GM18502 (cell line): ENCODE results near the gene NOS3.
A peak's percentile ranks its signal among the peaks of the same experiment; 100 is the strongest.

Experiments
- ATAC-seq: cut with Tn5 transposase; IDR thresholded peaks from one replicate; pipeline ENCODE4 v1.9.1; 2021; ENCODE audit warnings: mild to moderate bottlenecking; ENCODE audit not compliant: unreplicated experiment, poor library complexity

Gene NOS3

DNA sequence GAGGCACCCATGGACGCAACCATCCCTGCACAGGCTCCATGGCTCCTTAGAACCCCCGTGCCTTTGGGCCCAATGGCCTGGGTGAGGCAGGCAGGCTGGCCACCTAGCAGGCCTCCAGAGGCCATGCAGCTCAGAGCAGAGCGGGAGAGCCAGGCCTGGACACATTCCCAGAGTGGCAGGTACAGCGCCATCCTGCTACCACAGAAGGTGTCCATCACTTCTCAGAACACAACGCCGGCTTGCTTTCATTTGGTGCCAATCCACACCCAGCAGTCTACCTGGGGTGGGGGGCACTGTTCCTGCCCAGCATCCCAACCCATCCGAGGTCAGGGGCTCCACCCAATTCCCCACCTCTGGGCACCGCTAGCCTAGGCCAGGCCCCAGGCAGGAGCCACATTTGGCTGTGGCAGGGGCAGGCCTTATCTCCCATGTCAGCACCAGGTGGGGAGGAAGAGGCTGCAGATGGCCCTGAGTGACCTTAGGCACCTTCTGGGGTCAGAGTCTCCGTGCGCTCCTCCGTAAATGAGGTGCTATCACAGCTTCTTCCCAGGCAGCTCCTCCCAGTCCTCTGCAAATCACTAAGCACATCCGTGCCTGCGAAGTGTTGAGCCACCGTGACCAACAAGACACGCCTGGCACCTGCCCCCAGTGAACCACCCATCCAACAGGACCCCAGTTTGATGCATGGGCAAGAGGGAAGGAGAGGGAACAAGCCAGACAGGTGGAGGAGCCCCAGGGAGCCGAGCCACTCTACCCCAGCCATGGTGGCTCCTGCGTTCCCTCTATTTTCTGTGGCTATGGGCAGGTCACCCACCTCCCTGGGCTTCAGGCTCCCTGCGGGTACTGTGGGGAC lies 26.9 kb upstream of the NOS3 start:
- ATAC-seq = no peak

GRCh38 chr7:150964593-150965111 lies 26.2 kb upstream of the NOS3 start:
- ATAC-seq = no peak

- no peak for ATAC-seq
These were observed 25.5 kb upstream of the NOS3 start for GRCh38 chr7:150965273-150965830.

- ATAC-seq = no peak
These were observed 24.8 kb upstream of the NOS3 start for GRCh38 chr7:150966002-150966401.

DNA sequence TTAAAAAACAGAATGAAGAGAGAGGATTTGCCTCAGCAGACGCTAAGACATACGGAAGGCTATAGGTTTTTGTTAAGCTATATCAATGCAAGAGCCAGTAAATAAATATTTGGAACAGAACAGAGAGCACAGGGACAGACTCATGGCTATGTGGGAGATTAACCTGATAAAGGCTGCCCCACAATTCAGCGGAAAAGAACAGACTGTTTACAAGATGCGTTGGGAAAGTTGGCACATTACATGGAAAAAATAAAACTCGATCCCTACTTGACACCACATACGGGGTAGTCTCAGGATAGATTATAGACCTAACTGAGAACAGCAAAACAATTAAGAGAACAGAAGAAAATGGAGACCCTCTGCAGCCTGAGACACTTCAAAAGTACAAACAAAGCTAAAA lies 23.5 kb upstream of the NOS3 start:
- ATAC-seq = no peak

GRCh38 chr7:150968056-150968733 lies 22.6 kb upstream of the NOS3 start:
- ATAC-seq = no peak

DNA sequence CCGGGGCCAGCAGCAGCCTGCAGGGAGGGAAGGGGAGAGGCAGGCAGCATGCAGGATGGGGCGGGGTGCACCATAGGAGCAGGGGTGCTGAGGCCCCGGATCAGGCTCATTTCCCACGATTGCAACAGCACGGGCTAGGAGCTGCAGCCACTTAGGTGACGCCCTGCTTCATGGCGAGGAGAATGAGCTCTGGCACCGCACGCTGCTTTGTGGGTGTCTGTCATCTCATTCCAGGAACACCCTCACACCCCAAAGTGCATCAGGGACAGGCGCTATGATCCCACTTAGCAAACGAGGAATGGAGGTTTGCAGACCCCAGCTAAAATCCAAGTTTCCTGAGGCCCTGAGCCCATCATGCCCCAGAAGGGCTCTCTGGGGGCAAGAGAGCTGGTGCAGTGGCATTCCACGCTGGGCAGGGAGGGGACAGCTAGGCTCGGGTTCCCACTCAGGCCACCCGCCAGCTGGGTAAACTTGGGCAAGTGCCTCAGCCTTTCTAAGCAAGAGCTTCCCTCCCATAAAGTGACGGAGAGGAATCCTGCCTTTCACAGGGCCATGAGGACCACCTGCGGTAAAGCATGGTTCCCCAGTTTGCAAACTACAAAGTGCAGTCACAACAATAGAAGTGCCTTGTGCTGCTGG lies 22.0 kb upstream of the NOS3 start:
- ATAC-seq = no peak

DNA sequence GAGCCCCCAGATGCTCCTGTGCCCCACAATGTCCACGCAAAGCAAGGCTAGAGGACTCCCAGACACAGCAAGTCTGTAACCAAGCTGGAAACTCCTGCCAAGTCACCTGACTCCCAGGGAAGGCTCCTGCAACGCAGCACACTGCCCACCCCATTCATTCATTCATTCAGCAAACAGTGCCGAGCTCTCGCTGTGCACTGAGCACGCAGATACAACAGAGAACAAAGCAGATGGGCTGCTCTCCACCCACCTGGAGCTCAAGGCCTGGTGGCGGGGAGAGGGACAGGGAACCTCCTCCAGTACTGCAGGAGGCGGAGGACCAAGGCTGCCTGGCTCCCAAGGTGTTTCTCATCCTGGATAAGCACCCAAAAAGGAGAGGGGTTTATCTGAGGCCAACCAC lies 21.3 kb upstream of the NOS3 start:
- ATAC-seq = no peak

- no peak for ATAC-seq
These were observed 20.4 kb upstream of the NOS3 start for GRCh38 chr7:150970424-150970823.

- no peak for ATAC-seq
These were observed 19.4 kb upstream of the NOS3 start for GRCh38 chr7:150971242-150972022.

DNA sequence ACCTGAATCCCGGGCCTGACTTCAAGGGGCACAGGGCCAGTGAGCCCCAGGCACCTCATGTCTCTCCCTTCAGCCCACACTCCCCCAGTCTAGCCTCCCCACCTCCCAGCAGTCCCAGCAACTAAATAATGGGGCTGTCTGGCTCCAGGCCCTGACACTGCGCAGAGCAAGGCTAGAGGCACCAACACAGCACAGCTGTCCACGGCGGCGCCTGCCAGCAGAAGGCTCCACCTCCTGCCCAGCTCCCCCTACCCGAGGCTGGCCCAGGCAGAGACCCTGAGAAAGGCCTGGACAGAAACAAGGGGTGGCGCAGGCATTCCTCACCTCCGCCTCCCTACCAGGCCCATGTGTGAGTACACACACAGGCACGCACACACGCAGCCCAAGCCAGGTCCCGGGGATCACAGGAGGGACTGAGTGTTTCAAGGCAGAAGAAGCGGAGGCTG lies 18.8 kb upstream of the NOS3 start:
- ATAC-seq = no peak

DNA sequence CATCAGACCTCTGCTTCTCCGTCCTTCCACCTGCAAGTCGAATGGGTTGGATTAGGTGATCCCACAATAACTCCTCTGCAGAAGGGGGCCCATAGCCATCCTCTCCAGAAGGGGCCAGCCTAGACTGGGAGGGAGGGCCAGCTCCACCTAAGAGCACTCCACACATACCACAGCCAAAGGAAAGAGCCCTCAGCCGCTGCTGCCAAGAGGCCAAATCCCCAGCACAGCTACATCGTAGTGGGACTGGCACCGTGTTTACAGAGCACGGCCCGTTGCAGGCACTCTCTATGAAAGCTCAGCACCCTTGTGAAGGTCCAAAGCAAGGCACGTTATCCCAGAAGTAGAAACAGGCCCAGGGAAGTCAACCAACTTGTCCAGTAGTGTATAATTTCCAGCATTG lies 18.1 kb upstream of the NOS3 start:
- ATAC-seq = no peak

GRCh38 chr7:150973571-150974451 lies 17.0 kb upstream of the NOS3 start:
- no peak for ATAC-seq

DNA sequence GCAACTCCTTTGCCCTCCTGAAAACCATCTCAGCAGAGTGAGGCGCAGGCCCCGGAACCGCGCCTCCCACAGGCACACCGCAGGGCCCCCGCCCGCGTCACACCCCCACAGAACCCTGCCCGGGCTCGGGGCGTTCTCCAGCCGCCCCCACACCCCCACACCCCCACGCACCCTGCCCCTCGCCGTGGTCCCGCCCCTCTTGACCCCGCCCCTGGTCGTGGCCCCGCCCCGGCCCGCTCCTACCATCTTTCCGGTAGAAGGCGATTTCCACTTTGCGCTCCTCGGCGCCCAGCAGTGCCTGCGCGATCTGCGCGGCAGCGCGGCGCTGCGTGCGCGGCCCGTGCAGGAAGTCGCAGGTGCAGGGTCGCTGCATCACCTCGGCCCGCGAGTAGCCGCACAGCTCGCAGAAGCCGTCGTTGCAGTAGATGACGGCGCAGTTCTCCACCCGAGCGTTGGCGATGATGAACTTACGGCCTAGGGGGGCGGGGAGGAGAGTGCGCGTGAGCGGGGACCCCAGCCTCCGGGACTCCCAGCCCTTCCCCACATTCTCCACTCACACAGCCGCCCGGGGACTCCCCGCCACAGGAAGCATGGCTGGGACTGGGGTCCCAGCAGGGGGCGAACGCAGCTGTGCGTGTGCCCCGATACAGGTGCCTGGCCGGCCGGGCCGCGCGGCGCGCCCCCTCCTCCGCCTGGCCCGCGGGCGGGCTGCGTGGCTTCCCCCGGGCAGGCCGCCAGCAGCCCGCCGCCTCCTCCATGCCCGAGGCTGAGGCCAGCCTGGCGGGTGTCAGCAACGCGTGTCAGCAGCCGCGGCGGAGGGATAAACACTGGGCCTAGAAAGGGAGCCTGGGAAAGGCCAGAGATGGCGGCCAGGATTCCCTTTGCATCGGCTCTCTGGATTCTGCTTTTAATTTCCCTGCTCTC lies 16.1 kb upstream of the NOS3 start:
- peak; percentile 67 for ATAC-seq

DNA sequence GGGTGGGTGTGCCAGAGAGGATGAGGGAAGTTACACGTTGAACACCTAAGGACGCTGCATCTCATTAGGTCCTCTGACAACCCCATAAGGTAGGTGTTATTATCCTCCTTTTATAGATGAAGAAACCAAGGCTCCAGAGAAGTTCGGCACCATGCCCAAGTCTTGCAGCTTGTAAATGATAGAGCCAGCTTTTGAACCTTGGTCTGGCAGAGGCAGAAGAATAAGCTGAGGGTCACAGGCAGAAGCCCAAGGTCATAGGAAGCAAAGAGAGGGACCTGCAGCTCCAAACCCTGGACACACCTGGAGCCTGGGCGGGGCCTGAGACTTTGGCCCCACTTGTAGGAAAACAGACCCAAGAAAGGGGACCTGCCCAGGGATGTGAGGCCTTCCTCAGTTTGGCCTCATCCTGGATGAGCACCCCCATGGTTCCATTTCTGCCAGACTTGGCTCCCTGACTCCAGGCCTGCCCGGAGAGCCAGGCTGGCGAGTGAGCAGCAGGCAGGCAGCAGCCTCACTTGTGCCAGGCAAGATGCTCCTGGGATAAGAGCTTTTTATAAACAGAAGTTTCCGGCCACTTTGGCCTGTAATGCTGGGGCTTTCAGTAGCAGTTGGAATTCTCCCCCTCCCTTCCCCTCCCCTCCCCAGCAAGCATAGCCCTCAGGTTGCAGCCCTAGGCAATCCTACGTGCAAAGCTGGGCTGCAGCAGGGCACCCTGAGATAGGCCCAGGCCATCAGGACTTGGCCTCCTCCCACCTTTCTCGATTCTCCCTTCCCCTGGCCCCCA lies 15.1 kb upstream of the NOS3 start:
- no peak for ATAC-seq

DNA sequence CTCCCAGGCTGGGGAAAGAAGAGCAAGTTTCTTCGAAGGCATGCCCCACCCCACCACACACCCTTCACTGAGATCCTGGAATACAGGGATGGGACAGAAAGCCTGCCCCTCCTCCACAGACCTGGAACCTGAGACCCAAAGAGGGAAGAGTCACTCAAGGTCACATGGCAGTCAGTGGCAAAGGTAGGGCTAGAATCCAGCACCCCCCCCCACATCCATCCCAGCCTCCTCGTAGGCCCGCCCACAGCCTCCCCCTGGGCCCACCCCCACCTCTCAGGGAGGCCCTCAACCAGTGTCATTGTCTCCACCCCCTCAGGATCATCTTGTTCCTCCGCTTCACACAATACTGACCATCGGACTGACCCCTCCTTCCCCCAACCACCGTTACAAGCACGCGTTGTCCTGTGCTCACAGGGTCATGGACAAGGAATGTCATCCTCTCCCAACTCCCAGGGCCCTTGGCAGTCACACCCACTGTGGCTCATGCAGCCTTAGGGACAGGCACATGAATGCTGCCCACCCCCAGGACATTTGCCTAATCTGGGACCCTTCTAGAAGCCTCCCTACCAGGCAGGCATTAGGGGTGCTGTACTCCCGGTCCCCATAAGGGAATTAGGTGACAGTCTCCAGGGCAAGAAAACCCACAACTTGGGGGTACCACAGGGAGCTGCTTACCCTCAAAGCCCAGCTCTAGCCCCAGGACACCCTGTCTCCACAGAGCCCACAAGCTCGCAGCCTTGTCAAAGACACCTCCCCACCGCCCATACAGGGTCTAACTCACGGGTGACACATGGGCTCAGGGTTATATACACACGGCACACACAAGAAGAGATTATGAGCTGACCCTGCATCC lies 14.1 kb upstream of the NOS3 start:
- ATAC-seq = no peak
